GM19099 (cell line): ENCODE measurements around the gene NUP133.

ENCODE experiments used
- POLR2A ChIP-seq: IDR thresholded peaks from 3 replicates; pipeline ENCODE4 v1.6.1; 2011; ENCODE audit warnings: low read depth; ENCODE audit not compliant: insufficient read length; ENCODE audit errors: extremely low read depth

The NUP133 gene

GRCh38 chr1:229434641-229435051 is 73.5 kb downstream of the NUP133 start:
- TF ChIP-seq POLR2A, result no peak

GRCh38 chr1:229434005-229434640 is 74.0 kb downstream of the NUP133 start, which contains the start of gene ACTA1:
TSS of gene ACTA1 (minus strand) at chr1:229434094. CDS start at chr1:229433115, 979 bp downstream.
- TF ChIP-seq POLR2A, result no peak

GRCh38 chr1:229433364-229434004 is 74.7 kb downstream of the NUP133 start:
- TF ChIP-seq POLR2A, result no peak

DNA sequence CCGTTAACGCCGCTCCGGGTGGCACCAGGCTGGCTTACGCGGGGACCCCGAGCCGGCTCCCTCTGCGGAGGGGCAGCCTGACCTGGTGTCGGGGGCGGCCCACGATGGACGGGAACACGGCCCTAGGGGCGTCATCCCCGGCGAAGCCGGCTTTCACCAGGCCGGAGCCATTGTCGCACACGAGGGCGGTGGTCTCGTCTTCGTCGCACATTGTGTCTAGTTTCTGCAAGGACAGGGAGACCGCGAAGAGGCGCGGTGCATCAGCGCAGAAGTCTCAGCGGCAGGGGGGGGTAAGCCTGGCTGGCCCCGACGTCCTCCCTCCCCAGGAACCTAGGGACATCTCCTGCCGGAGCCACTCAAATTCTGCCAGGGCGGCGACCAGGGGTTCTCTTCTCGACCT is 75.2 kb downstream of the NUP133 start:
- no peak for TF ChIP-seq POLR2A

DNA sequence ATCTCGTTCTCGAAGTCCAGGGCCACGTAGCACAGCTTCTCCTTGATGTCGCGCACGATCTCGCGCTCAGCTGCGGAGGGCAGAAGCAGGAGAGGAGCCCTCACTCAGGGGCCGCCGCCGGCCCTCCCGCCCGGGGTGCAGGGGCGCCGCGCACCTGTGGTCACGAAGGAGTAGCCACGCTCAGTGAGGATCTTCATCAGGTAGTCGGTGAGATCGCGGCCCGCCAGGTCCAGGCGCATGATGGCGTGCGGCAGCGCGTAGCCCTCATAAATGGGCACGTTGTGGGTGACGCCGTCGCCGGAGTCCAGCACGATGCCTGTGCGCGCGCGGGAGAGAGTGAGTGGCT is 76.1 kb downstream of the NUP133 start:
- no peak for TF ChIP-seq POLR2A

GRCh38 chr1:229431284-229432115 is 76.6 kb downstream of the NUP133 start:
- no peak for TF ChIP-seq POLR2A

- TF ChIP-seq POLR2A, result no peak
Observed at GRCh38 chr1:229430761-229431283, 77.3 kb downstream of the NUP133 start.

DNA sequence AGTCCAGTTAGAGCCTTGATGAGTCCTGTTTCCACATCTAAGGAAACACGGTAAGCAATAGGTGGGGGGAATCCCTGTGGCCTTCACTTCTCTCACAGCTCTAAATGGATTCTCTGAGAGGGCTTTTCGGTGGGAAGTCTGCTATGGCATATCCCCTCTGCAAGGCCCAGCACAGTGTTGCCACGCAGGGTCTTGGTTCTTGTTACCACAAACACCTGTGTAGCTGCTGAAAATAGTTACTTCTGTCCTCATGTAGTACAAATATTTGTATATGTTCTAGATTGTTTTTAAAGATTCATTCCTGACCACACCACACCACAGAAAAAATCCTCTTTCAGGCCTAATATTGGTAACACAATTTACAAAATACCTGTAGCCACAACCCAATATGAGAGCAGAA is 79.9 kb downstream of the NUP133 start:
- no peak for TF ChIP-seq POLR2A

DNA sequence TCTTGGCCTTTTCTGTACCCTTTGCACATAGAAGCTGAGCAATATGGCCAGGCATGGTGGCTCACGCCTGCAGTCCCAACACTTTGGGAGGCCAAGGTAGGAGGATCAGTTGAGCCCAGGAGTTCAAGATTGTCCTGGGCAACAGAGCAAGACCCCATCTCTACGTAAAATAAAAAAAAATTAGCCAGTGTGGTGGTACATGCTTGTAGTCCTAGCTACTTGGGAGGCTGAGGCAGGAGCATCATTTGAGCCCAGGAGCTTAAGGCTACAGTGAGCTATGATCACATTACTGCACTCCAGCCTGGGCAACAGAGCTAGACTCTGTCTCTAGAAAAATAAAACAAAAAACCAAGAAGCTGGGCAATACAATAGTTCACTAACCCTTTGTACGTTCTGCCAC is 80.6 kb downstream of the NUP133 start:
- no peak for TF ChIP-seq POLR2A

- no peak for TF ChIP-seq POLR2A
Observed at GRCh38 chr1:229425564-229426159, 82.5 kb downstream of the NUP133 start.

- TF ChIP-seq POLR2A, result no peak
Observed at GRCh38 chr1:229420765-229421164, 87.4 kb downstream of the NUP133 start.

- TF ChIP-seq POLR2A, result no peak
Observed at GRCh38 chr1:229420224-229420623, 87.9 kb downstream of the NUP133 start.

DNA sequence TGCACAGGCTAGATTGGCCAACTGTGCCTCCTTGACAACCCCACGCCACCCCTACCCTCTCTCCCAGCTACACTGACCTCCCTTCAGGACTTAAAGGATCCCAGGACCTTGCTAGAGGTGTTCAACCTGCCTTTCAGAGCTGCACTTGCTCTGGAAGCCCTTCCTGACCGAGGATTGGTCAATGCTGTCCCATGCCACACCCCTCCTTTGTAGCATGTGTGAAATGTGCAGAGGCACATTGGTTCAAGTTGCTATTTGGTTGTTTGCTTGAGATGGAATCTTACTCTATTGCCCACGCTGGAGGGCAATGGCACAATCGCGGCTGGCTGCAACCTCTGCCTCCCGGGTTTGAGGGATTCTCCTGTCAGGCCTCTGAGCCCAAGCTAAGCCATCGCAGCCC is 96.1 kb downstream of the NUP133 start:
- TF ChIP-seq POLR2A, result no peak

- TF ChIP-seq POLR2A, result no peak
Observed at GRCh38 chr1:229411434-229412055, 96.6 kb downstream of the NUP133 start.
